NCI-H526 (cell line): ENCODE results near the gene PRIMA1.

Experiments used
- DNase-seq, 2 experiments: peaks; one replicate each; lab custom pipeline; 2025; lab: John Stamatoyannopoulos, UW

Gene PRIMA1

DNA sequence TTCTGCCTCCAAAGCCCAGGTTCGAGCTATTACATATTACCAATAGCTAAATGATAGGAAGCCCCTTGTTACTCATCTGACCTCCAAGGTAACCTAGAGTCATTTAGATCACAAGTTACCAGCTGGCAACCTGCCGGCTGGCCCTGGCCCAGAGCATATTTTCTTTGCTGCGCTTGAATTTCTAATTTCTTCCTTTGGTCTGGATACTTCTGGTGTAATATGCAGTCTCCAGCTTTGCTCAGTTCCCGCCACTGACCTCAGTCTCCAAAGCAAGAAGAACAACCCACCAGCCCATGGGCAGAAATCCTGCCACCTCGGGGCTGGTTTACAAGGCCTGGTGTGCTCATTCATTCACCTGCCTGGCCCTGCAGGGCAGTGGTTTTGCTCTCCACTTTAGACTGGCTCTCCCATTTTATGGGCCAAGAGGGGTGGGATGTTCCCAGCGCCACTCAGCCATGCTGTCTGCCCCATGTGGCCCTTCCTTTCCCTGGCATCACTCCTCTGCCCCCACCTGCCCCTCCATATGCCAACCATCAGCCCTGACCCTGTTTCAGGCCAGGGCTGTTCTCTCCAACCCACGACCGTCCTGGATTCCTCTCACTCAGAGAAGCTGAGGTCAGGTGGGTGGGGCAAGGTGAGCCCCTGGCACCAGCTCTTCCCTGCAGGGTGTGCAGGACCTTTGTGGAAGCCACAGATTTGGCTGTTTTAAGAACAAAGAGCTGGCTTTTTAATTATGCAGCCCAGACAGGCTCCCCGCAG is 76.0 kb downstream of the PRIMA1 start:
- DNase-seq: no peak

DNA sequence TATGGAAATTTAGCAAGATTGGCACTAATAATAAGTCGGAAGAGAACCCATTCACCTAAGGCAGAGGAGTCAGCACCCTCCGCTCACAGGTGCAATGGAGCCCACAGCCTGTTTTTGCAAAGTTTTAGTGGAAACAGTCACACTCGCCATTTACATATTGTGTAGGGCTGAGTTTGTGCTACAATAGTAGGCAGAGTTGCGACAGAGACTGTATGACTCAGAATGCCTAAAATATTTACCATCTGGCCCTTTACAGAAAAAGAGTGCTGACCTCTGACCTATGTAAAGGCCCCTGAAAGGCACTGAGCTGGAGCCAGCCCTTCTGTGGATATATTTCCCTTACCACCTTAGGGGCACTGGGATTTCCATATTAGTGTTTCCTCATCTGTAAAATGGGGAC is 79.0 kb downstream of the PRIMA1 start:
- DNase-seq: no peak

DNA sequence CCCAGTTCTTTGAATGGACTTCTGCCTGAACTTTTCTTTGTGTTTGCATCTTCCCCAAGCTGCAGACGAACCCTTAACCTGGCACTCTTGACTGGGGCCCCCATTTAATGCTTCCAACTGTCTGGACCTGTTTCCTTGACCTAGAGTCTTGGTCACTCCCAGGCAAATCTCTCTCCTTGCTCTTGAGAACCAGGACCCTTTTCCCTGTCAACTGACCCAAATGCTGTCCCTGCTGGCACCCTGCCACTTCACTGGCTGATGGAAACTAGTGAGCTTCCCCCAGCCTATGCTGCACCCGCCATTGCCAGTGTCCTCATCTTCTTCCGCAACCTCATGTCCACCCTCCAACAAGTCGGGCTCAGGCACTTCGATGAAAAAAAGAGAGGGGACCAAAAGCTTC is 79.5 kb downstream of the PRIMA1 start:
- no peak for DNase-seq

DNA sequence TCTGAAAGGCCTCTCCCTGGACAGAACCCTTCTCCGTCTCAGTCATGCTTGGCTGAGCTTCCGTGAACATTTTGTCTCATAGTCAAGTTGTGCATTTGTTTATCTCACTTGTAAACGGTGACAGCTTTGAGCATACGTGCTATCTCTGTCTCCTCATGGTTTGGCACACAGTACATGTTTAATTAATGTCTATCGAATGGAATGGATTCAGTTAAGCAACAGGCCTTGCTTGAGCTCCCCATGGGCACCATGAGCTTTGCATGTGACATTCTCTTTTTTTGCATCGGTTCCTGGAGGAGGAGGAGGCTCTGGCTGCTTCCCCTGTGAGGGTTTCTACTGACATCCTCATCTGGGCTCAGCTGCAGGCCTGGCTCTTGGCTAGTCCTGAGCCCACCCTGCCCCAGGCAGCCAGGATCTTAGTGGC is 80.0 kb downstream of the PRIMA1 start:
- no peak for DNase-seq

DNA sequence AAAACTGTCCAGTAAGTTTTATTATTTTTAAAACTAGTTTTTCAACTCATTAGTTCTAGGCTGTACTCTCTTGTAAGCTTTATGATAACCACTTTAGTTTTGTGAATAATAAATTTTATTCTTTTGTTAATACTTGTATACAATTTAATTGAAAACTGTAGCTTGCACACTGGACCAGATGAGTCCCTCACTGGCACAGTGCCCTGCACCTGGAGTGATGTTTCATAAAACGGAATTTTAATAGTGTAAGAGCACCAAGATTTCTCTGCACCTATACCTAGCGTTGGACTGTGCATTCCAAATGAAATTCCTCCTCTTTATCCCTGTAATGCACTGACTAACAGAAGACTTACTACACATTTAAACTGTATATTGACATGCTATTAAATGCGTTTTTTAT is 80.8 kb downstream of the PRIMA1 start:
- no peak for DNase-seq

DNA sequence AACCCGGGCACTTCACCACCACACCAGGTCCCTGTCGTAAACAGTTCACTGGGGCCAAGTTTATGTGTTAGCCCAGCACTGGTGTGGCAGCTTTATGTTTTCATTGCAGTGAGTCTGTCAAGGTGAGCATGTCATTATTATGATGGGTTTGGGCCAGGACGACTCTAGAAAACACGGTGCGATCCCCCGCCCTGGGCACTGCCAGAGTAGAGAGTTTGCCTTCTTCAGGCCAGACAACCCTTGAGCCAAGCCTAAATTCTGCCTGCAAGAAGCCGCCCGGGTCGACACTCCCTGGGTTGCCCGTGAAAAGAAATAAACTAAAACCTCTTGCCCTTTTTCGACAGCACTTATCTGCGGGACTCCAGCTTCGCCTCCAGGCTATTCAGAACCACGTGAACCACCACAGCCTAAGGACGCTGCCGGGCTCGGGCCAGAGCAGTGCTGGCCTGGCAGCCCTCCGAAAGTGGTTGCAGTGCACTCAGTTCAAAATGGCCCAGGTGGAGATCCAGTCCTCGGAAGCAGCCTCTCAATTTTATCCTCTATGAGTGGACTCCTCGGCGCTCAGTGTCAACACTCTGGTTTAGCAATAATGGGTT is 81.8 kb downstream of the PRIMA1 start:
- DNase-seq: no peak

DNA sequence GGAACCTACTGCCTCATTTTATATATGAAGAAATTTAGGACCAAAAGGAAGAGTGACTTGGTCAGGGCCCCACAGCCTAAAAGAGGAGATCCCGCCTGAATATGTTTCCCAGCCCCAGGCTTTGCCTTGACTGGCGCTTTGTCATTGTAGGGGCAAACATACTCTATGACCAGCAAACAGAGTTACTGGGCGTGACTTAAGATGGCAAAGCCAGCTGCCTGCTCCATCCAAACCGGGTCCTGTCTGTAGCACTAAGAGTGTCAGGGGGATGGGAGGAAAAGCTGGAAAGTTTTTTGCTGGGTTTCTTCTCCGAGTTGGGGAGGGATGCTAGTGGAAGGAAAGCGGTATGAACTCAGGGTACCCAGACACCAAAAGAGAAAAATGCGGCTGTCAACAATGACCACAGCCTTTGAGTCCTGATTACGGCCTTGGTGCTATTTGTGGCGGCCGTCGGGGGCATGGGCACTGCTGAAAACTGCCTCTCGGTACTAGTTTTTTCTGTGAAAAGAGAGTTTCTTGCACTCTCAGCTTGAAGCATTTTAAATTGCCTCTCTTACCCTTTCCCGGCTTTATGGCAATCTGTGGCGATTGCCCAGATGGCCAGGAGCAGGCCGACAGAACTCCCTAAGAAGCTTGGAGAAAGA is 82.7 kb downstream of the PRIMA1 start:
- DNase-seq: no peak

DNA sequence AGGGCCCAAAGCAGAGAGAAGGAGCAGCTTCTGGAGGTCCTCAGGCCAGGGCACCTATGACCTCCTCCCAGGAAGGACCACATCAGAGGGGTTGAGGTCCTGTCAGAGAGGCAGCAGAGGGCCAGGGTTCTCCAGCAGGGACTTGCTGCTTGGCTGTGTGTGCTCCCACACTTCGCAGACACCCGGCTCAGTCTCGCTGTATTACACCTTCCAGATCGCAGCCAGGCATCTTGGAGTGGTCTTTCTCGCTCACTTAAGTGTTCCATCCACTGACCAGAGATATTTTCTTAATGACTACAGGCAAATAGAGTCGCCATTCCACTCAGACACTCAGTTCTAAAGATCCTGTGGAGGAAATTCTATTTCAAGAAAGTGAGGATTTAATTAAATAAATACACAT is 84.3 kb downstream of the PRIMA1 start:
- no peak for DNase-seq

DNA sequence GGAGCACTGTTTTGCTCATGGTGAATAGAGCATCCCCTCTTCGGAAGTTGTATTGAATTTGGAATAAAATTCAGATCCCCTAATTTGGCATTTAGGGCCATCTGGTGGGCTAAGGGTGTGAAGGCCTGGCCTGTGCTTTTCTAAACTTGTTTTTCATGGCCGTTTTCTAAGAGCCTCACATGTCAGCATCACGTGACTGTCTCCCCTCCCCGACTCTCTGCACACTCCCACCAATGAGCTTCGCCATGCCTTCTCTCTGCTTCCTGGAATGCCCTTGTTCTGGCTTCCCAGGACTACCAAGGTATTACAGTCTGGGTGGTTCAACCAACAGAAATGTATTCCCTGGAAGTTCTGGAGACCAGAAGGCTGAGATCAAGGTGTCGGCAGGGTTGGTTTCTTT is 85.3 kb downstream of the PRIMA1 start:
- no peak for DNase-seq

DNA sequence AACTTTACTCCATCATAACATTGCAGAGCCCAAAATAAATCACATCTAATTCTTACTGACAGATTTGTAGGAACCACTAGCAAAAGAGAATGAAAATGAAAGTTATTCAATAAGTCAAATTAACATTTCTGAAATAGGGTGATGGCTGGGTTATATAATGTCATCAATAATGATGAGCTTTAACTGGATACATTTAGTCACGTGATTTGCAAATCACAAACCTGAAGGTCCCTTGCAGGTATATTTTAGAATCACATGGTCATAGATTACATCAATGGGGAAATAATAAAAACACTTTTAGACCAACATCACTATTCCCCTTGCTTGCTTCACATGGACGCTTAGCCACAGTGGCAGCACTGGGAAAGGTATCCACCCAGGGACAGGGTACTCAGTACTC is 86.7 kb downstream of the PRIMA1 start:
- no peak for DNase-seq

DNA sequence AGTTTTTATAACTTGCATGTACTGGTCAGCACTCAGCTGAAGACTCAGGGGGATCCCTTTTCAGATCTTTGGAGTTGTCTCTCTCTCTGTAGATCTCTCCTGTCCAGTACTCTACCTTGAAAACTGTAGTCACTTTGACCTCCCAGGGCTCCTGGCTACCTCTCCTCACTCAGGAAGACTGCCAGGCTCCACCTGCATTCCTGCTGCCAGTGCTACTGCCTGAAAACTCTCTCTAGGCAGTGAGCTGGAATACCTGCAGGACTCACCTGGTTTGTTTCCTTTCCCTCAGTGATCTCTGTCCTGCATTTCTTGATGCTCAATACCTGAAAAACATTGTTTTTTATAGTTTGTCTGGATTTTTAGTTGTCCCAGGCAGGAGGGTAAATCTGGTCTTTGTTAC is 87.4 kb downstream of the PRIMA1 start:
- DNase-seq: no peak

DNA sequence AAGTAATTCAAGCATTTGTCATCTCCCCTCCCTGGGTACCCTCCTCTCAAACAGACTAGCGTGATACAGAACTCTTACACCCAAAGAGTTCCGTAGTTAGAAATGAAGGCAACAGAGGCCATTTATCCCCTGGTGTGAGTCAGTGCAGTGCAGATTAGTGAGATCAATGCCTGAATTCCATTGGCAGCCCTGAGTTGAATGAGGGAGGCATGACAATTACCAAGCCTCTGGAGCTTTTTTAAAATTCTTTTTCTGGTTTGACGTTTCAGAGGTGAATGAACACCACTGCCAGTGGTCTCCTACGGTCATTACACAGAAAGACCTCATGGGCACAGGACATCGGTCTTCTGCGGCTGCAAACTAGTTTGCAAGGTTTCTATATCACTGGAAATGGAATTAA is 94.4 kb downstream of the PRIMA1 start:
- DNase-seq: no peak

DNA sequence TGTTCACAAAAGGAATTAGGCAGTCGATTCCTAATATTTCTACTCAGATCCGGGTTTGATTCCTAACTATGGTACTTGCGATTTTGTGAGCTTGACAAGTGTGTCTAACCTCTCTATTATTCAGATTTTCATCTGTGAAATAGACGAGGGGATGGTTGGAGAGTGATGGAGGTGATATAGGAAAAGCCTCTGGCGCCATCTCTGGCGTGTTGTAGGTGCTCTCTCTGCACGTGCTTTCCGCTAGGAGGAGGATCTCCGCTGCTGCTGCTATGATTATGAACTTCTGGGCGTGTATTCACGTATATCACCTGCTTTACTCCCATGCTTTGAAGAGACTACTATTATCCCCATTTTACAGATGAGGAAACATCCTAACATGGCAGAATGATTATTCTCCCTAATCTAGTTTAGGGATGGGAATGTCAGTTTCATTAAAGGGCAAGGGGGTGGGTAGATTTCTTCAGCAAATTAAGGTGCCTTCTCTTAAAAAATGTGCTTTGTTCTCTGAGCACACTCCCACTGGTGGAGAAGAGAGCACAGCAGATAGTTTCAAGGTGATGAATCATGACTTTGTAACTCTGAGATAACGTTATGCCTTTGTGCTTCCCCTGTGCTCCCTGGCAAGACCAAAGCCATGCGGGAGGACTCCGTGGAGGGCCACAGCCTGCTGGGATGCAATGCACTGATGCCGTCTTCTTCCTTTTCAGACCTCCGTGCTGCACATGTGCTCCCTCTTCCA is 97.1 kb downstream of the PRIMA1 start:
- DNase-seq: no peak

DNA sequence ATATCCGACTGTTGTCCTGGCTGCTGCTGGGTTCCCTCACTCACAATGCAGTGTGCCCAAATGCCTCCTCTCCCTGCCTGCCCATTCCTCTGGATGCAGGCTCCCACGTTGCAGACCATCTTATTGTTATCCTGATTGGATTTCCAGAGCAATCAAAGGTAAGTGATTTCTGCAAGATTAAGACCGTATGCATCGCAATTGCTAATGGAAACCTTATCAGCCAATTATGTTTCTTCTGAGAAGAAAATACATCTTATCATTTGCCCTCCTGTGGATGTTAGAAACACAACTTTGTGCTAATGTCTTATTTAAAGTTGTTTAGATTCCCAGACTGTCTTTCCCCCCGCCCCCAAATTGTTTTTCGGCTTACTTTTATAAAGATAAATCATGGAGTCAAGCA is 98.1 kb downstream of the PRIMA1 start:
- DNase-seq: no peak

DNA sequence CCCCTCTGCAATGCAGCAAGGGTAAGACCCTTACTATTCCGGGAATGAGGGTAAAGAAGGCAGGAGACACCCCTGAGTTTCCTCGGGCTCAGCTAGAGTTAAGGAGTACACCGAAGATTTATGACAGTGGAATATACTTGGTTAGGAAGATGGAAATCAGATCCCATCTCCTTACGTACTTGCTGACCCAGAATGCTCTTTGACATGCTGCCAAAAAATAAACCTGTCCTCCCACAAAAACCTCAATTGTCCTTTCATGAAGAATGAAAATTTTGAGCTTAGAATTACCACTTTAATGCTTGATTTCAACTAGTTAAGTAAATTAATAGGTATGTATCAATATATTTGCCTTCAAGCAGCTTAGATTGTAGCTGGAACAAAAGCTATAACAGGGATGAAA is 99.5 kb downstream of the PRIMA1 start:
- DNase-seq: no peak

DNA sequence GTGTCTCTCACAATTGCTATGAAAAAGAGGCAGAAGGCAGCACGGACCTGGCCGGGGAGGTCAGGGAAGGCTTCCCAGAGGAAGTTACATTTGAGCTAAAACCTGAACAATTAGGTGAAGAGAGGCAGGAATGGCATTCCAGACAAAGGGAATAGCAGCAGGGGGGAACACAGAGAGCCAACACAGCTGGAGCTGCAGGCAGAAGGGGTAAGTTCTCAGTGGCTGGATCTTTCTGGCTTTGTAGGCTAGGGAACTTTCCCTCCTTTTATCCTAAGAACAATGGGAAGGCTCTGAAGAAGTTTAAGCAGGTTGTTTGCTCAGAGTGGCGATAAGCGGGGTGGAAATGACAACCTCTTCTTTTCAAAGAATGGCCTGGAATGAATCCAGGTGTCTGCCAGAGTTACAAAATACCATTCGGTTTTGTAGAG is 100.0 kb downstream of the PRIMA1 start:
- no peak for DNase-seq

DNA sequence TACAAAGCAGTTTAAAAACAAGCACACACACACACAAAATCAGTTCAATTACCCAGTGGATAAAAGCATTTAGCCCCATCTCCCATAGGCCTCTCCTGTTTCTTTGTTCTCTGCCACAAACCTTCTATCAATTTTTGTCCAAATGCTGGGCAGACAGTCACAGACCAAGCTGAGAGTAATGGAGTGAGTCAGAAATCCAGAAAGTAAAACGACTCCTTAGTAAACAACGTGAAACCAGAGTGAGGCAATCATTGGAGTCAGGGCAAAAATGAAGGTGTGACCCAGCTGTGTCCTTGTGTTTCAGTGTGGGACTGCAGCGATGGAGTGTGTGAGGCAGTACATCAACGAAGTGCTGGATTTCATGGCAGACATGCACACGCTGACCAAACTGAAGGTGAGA is 102.0 kb downstream of the PRIMA1 start:
- DNase-seq: no peak

DNA sequence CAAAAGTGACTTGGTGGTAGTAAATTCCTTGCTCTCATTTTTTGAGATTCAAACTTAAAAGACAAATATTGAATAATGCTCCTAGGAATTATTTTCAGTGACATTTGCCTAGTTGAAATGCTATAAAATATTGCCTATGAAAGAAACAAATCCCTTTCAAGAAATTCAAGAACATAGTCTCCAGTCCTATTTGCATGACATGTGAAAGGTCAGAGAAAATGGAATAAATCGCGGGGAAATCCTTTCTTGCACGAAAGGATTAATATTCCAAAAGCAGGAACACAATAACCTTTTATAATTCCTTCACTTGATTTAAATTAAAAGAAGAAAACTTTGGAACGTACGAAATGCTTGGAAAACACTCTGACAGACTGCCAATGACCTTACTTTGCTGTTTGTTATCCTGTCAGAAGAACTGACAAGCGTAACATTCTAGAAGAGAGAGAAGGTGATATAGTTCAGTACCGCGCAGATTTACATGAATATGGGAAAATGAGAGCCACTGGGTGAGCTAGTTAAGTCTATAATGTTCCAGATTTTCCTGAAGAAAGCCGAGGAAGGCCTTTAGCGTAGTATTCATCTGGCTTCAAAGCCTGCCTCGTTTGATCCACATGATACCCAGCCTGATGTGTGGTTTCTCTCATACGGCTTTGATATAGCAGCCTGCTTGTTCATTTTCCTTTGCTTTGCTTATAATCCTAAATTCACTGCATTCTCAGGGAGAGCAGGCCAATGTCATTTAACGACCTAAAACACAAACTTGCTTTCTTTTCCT is 103.0 kb downstream of the PRIMA1 start:
- no peak for DNase-seq

DNA sequence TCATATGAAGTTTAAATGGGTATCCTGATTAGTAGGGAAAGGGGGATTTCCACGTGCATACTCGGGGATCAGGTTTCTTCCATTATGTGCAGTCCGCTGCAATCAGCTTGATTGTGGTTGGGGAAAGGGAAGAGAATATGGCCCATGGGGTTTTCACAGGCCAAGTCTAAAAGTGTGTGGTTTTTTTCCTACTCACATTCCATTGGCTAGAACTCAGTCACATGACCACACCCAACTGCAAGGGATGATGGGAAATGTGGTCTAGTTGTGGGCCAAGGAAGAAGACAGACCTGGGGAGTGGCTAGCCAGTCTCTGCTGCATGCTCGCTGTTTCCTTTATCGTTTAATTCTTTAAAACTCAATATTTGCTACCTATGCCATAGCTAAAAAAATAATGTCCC is 105.1 kb downstream of the PRIMA1 start:
- peak in 1 of 2 experiments; percentile 13 for DNase-seq

DNA sequence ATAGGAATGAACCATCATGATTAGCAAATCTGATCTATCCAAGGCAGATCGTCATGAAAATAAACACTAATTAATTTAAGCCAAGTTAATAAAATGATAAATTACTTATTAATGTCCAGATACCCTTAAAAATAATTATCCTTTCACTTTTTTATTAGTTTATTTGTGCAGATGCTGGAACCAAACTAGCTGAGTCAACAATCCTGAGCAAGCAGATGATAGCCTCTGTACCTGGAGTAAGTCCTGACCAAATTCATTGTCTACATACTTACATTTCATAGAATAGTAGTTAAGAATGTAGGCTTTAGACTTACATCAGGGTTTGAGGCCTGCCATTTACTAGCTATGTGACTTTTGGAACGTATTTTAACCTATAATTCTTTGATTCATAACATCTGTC is 105.8 kb downstream of the PRIMA1 start:
- no peak for DNase-seq

DNA sequence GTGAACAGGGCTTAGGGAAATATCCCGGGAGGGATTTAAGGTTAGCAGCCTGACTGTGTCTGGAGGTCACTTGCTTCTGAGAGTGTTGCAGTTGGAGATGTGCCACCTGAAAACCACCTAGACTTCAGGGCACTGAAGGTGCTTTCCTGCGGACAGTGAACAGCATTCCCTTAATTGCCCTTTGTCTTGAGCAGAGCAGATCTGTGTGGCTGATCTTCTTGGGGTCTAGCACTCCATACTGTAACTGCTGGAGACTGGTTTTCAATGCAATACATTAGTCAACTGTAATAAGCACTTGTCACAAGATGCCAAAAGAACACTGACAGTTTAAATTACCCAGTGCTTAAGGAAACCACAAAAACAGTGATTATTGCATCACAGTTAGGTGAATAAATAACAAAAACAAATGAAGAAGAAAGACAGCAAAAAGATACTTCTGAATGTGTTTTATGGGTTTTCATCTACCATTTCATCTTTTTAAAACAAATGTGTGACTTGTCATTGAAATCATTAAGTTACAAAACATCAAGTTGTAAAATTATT is 111.8 kb downstream of the PRIMA1 start:
- DNase-seq: no peak

DNA sequence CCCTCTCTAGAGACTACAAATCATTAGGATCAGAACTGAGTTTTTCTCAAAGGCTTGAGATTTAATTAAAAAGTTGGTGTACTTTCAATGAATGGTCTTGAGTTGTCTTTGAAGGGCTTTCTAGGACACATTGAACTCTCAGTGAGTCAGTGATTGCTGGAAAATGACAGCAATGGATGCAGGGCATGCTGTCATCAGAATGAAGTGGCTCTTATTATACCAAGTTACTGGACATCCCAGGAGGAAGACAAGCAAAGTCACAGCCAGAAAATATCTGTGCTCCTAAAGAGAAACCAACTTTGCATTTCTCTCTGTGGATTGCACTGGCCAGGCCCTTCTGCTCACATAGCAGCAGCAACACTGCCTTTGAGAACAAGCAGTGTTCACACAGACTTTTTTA is 112.6 kb downstream of the PRIMA1 start:
- no peak for DNase-seq
